MCF 10A (cell line): Measurements from ENCODE around the gene PGRMC2. TPM values are rescaled to one million over a fixed set of nuclear protein-coding genes. Genes with fewer than 3 reads are reported as not detected.

ENCODE experiments used
- BruUV-seq: library from RNA; stranded (reverse); fragments of 400-500 nt; replicated peaks from 2 replicates; lab custom pipeline; 2021; lab: Mats Ljungman, UMichigan
- CTCF ChIA-PET: fragments of 300-600 bp; sonication (Branson Sonifier 250); formaldehyde crosslinking; extraction: SDS; loops from one replicate; lab custom pipeline; 2021; ENCODE audit warnings: antibody characterized with exemption, inconsistent platforms; lab: Yijun Ruan, JAX
- POLR2A ChIA-PET: fragments of 300-600, 350-650 bp; sonication (Branson Sonifier 250); formaldehyde crosslinking; extraction: SDS; loops from one replicate; lab custom pipeline; 2020; ENCODE audit warnings: antibody characterized with exemption, inconsistent platforms; lab: Yijun Ruan, JAX
- DNase-seq: peaks from one replicate; pipeline ENCODE4 v3.0.0-alpha.2; 2018; ENCODE audit not compliant: unreplicated experiment
- H3K27ac Mint-ChIP-seq: one replicate; pipeline ENCODE4 v1.8.0; 2022; ENCODE audit warnings: mild to moderate bottlenecking, low read depth, mixed read lengths; ENCODE audit not compliant: unreplicated experiment
- H3K27me3 Mint-ChIP-seq: one replicate; pipeline ENCODE4 v1.8.0; 2022; ENCODE audit warnings: mixed read lengths; ENCODE audit not compliant: insufficient read depth, unreplicated experiment
- H3K36me3 Mint-ChIP-seq: one replicate; pipeline ENCODE4 v1.8.0; 2022; ENCODE audit warnings: mild to moderate bottlenecking, moderate library complexity, mixed read lengths; ENCODE audit not compliant: insufficient read depth, unreplicated experiment
- H3K4me1 Mint-ChIP-seq: one replicate; pipeline ENCODE4 v1.8.0; 2022; ENCODE audit warnings: mixed read lengths; ENCODE audit not compliant: insufficient read depth, unreplicated experiment
- H3K4me3 Mint-ChIP-seq: one replicate; pipeline ENCODE4 v1.8.0; 2022; ENCODE audit warnings: mild to moderate bottlenecking, moderate library complexity, mixed read lengths; ENCODE audit not compliant: unreplicated experiment
- H3K9me3 Mint-ChIP-seq: one replicate; pipeline ENCODE4 v1.8.0; 2022; ENCODE audit warnings: mixed read lengths; ENCODE audit not compliant: unreplicated experiment
- CTCF ChIP-seq: fragments of 200-600 bp; IDR thresholded peaks from one replicate; pipeline ENCODE4 v1.8.0; 2022; ENCODE audit warnings: antibody characterized with exemption, mild to moderate bottlenecking; ENCODE audit not compliant: unreplicated experiment
- intact Hi-C: fragments of 100-400 bp; cut with micrococcal nuclease; formaldehyde crosslinking; loops from 2 replicates; pipeline ENCODE4 v1.14.1; 2022
- total RNA-seq: library from RNA; stranded (reverse); gene quantifications from 2 replicates; pipeline ENCODE4 v1.2.3, GENCODE V29; 2022

Gene PGRMC2
- total RNA-seq, 1 experiment from 2014 or later, result 54.3 TPM

GRCh38 chr4:128279624-128280225 lies 7.9 kb downstream of the PGRMC2 start:
- no peaks in the 10 kb centered on the region for H3K9me3 Mint-ChIP-seq
- peaks cover 22% of the 10 kb centered on the region for H3K36me3 Mint-ChIP-seq
- CTCF ChIA-PET, result no interaction called here
- H3K4me1 Mint-ChIP-seq, result peaks cover 14% of the 10 kb centered on the region
- H3K27me3 Mint-ChIP-seq, result no peaks in the 10 kb centered on the region
- DNase-seq, result no peak
- no peak overlapping the region for H3K27ac Mint-ChIP-seq
- no peak overlapping the region for H3K4me3 Mint-ChIP-seq
- no peak for TF ChIP-seq CTCF
- intact Hi-C loops, result loop anchor here (10.0 kb wide), 1 partner anchor 85 kb away; no protein-coding TSS in a partner anchor
- POLR2A ChIA-PET, result interaction anchor here (0.6 kb wide), 1 partner anchor 9 kb away, joined by 3 read pairs; no protein-coding TSS in a partner anchor
- BruUV-seq, result no TSS peak

- Mint-ChIP-seq H3K27ac (no peak overlapping the region), H3K27me3 (no peaks in the 10 kb centered on the region), H3K4me3 (no peak overlapping the region), H3K4me1 (peaks cover 14% of the 10 kb centered on the region), H3K9me3 (no peaks in the 10 kb centered on the region), H3K36me3 (peaks cover 30% of the 10 kb centered on the region)
- intact Hi-C loops, result no loop called here
- POLR2A ChIA-PET, result interaction anchor here (1.0 to 4.8 kb wide), 2 partner anchors 9 to 11 kb away, joined by 3 to 34 read pairs; partner anchors contain the start of gene PGRMC2
- no TSS peak for BruUV-seq
- no peak for DNase-seq
- TF ChIP-seq CTCF, result no peak
- CTCF ChIA-PET, result no interaction called here
These were observed 9.8 kb downstream of the PGRMC2 start for GRCh38 chr4:128277856-128278255.

- Mint-ChIP-seq H3K27me3 (no peaks in the 10 kb centered on the region), H3K4me3 (no peak overlapping the region), H3K27ac (no peak overlapping the region), H3K4me1 (peaks cover 6% of the 10 kb centered on the region), H3K36me3 (peaks cover 43% of the 10 kb centered on the region), H3K9me3 (no peaks in the 10 kb centered on the region)
- no peak for TF ChIP-seq CTCF
- intact Hi-C loops, result no loop called here
- ChIA-PET POLR2A (interaction anchor here (0.7 to 4.8 kb wide), 2 partner anchors 11 to 15 kb away, joined by 4 to 34 read pairs; partner anchors contain the start of gene PGRMC2), CTCF (no interaction called here)
- no TSS peak for BruUV-seq
- no peak for DNase-seq
These were observed 12.3 kb downstream of the PGRMC2 start for GRCh38 chr4:128275346-128275745.

- ChIA-PET POLR2A (no interaction called here), CTCF (interaction anchor here (0.6 to 1.2 kb wide), 2 partner anchors 14 to 161 kb away, joined by 3 read pairs; no protein-coding TSS in a partner anchor)
- Mint-ChIP-seq H3K27ac (no peak overlapping the region), H3K36me3 (peaks cover 50% of the 10 kb centered on the region), H3K9me3 (no peaks in the 10 kb centered on the region), H3K4me1 (no peaks in the 10 kb centered on the region), H3K4me3 (no peak overlapping the region), H3K27me3 (no peaks in the 10 kb centered on the region)
- intact Hi-C loops, result no loop called here
- no peak for TF ChIP-seq CTCF
- DNase-seq, result no peak
- no TSS peak for BruUV-seq
These were observed 16.1 kb downstream of the PGRMC2 start for GRCh38 chr4:128271551-128271950.
